SHP77 (cell line): ENCODE measurements around the gene NRCAM.

Source experiments
- DNase-seq, 2 experiments: peaks; one replicate each; lab custom pipeline; 2025; lab: John Stamatoyannopoulos, UW

The NRCAM gene

DNA sequence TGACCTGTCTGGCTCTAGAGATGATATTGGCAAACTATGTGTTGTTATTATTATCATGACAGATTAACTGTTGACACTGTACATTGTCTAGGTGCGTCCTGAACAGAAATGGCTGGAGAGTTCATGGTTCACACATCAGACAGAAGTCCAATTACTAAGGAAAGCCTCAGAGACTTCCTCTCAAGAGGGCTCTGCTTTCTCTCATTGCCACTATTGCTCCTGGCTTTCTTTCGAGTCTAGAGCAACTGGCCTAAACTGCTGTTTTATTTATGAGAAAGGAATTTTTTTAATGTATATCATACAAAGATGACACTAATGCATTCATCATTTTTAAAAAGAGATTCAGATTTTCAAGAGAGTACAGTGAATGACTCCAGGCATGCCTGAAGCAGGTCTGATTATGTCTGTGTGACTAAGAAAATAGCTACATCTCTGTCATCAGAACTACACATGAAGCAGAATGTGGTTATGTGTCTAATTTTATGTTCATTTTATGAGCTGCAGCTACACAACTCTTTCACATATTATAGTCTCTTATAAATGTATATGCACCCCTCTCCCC is 30.4 kb downstream of the NRCAM start:
- no peak for DNase-seq

DNA sequence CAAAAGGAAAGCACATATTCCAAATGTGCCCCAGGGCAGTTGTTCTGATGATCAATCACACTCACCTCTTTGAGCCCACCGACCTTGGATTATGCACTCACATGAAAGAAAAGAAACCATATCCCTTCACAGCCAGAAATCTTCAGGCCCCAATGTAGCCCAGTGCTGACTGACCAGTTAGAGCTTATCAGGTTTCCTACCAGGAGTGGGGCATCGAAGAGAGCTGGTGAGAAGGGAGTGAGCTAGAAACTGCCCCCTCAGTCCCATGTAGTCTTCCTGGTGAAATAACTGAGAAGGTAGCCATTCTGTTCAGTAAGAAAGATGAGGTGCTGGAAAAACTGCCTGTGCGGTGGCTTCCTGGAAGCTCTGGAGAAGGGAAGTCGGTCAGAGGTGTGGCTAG is 32.2 kb downstream of the NRCAM start:
- DNase-seq = no peak

DNA sequence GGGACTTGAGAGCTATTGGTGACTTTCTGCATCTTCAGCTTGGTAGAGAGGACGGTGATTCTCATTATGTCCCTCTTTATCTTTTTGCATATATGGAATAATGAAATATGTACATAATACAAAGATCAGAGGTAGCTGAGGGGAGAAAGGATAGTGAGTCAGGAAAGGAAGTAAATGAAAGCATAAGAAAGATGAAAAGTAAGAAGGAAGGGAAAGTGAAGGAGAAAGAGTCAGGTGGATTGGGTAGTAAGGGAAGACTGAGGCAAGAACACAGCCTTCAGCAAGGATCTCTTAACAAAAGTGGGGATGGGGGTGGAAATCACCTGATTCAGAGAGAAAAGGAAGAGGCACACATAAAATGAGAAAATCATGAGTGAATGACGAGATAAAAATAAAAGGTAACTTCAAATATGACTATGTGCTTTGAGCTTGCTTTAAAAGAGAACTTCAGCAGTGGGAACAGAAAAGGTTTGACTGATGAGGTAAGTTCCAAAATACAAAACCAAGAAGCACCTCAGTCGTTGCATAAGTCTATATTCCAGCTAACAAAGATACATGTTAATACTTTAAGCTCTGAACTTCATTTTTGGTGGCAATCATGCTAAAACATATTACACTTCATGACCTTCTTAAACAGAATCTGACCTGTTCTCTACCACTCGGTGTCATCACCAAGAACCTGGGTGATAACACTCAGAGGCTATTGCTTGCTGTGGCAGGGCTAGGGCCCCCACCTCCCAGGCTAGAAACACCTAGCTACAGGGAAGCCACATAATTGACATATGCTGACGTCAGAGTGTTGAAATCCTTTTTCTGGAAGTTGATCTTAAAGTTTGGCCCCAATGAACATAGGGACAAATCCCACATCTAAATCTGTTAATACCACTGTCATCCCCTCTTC is 32.9 kb downstream of the NRCAM start:
- DNase-seq = no peak

DNA sequence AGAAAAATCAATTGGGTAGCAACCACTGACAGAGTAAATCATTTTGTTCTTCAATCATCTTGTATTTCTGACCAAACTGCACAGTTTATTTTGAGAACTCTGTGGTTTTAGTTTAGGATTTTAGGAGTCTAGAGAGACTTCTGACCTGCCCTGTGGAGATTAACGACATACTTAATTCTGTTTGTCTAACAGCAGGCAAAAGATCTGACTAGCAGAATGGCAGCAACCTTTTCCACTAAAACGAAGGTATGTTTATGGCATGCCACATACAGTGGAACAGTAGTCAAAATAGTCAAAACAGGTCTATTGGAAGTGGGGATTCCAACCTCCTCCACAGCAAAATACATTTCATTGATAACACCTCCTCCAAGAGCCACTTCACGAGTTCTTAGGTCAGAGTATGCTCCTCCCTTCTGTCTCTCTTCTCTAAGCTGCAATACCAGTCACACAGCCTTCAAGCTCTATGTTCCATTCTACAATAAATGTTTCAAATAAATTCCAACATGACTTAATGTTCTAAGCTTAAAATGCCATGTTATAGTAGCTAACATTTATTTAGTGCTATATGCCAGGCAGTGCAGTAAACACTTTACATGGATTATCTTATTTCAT is 34.4 kb downstream of the NRCAM start:
- DNase-seq = no peak

DNA sequence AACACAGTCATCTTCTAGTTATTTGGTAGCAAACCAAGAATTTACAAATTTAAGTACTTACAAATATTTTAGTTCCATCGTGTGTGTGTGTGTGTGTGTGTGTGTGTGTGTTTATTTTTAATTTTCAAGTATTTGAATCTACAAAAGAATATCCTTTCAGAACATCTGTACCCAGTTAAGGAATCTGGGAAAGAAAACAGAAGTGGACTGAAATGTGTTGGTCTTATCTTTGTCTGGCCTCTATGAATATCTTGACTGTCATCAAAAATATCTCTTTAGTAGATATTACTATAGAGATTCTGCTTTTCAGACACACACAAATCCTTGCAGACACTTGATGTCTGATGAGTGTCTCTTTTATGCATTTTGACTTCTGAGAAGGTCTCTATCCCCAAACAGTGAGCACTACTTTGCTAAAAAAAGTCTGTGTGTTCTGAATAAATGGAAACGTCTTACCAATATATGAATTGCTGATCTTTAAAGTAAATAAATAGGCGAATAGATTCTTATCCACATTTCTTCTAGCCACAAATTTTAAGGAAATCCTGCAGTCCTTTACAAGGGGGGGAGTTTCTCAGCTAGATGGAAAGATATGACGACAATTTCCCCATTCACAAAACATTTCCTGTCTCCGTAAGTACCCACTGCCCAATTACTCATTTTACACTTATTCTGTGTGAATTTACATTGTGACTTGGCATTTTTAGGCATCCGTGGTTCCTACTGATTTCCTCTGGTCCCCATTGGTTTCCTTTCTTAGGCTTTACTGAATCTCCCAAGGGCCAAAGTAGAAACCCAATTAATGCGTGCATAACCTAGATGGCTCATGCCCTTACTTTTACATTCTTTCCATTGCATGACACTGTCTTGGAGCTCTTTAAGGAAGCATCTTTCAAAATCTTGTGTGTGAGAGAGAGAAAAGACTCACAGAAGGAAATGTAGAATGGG is 36.0 kb downstream of the NRCAM start:
- DNase-seq = no peak

DNA sequence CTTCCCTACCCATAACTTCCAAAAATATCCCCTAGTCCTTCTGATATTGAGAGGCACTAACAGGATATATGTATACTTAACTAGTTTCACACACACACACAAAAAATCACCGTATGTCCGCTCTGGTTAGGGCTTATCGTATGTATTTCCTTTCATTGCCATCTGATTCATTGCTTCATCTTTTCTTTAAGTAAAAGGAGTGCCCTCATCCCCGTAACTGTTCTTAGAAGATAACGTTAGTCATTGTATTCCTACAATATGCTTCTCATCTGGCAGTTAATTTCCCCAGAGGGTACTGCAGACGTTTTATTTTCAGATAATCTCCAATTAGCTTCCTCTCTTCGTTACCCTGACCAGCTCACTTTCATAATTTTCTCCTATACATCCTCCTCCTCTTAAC is 37.3 kb downstream of the NRCAM start:
- DNase-seq = no peak

DNA sequence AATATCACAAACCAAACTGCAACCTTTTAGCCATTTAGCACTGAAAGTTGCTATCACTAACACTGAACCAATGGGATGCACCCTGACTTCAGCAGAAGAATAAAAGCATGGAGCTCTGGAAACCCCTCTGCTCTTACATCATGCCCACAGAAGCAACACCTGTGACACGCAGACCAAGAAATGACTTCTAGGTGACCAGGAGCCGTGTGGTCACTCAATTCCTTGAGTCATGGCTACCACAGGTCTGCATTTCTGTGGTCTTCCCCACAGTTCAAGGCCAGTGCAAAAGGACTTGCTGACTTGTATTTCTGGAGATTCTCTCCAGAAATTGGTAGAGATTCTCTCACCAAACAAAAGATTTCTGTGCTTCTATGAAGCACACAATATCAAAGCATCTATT is 38.3 kb downstream of the NRCAM start:
- DNase-seq = no peak

DNA sequence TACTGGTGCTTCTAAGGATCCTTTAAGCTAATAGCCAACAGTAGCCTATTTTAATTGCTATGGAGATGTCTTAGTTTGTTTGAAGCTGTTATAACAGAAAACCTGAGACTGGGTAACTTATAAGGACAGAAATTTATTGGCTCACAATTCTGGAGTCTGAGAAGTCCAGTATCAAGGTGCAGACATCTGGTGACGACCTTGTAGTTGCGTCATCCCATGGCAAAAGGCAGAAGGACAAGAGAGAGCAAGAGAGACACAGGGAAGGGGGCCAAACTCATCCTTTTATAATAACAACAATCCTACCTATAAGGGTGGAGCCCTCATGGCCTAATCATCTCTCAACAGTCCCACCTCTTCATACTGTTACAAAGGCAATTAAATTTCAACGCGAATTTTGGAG is 39.1 kb downstream of the NRCAM start:
- DNase-seq = peak; percentile 25 to 32

DNA sequence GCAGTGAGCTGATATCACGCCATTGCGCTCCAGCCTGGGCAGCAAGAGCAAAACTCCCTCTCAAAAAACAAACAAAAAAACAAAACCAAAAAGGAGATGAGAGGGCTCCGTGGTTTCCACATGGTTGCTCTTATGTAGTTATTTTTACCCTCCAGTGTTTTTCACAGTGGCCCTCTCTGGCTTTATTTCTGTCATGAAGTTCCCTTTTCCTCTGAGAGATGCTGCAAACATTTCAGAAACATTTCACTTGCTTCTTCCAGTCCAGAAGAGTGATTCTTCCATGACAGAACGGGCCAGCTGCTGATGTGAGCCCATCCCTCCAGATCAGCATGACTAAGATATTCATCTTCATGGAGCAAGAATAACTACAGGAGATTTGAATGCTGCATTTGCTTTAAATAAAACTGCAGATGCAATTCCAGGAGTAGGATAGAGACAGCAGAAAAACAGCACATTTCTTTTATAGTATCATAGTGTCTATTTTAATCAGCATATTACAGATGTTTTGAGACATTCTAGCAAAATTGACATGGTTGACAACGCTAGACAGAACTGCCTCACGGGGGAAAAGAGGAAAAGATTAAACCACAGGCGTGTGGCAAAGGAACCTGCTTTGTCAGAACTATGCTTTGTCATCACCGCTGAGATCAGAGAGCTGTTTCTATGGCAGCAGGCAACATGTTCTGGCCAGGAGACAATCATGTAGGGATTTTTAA is 40.3 kb downstream of the NRCAM start:
- peak; percentile 55 to 67 for DNase-seq

DNA sequence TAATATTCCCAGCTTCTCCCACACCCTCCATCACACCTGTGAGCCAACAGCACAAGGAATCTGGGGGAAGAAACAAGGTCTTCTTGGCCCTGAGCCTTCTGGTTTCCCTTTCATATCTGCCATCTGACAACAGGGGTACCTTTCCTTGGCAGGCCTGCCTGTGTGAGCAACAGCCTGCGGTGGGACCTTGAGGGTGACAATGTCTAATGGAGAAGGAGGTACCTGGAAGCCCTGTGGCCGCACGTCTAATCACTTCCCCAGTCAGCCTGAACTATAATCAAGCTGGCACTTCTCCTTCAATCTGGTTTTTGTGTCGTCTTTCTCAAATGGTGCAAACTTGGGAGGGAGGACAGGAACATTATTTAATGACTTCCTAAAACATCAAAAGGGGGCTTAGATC is 41.2 kb downstream of the NRCAM start:
- DNase-seq = no peak

DNA sequence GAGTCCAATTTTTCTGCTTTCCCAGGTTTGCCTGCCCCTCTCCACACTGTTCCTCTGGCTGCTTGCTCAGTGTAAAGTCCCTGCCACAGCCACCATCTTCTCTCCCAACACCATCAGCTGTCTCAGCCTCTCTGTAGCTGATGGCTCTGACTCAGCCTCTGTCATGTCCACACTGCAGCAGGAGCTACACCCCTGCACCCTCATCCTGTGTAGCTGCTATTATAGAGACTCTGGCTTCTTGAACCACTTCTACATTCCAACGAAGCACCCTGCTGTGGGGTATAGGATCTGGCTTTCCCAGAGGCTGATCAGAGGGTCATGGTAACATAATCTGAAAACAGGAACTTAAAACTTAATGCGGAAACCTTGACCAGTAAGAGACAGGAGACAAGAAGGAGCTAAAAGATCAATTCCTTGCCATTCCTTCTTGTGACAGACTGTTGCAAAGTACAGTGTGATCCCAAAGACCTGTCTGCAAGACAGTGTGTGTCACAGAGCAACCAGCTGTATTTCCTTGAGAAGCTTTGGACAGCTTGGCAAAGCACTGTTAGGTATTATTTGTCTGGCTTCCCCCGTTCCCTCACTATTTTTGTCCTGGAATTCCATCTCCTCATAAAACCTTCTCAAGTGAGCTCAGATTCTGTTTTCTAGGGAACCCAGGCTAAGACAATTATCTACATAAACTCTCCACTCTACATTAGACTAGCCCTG is 42.3 kb downstream of the NRCAM start:
- no peak for DNase-seq

DNA sequence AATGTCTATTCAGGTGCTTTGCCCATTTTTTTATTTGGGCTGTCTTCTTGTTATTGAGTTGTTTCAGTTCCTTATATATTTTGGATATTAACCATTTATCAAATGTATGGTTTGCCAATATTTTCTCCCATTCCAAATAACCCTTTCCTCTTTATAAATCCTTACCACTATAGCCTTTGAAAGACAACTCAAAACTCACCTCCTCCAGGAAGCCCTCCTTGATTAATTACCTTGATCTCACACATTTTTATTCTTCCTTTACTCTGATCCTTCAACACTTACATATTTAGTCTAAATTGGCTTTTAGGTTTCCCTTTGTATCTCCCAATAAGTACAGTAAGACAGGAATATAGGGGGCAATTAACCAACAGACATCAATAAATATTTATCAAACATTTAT is 42.9 kb downstream of the NRCAM start:
- DNase-seq = no peak

DNA sequence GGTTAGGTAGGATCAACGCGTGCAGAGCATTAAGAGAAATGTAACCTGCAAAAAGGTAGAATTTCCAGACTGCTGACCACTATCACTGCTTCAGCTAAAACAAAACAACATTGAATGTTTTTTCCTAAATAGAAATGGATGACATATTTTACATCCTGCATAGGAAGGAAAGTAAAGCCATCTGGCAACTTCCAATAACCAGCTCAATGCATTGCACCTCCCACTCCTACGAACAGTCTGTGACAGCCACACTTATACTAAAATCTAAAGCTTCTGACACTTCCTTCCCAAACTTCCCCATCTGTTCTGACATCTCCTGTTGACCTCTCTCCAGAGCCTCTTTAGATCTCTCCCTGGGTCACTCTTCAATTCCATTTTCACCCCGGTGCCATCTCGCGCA is 47.1 kb downstream of the NRCAM start:
- DNase-seq = no peak

DNA sequence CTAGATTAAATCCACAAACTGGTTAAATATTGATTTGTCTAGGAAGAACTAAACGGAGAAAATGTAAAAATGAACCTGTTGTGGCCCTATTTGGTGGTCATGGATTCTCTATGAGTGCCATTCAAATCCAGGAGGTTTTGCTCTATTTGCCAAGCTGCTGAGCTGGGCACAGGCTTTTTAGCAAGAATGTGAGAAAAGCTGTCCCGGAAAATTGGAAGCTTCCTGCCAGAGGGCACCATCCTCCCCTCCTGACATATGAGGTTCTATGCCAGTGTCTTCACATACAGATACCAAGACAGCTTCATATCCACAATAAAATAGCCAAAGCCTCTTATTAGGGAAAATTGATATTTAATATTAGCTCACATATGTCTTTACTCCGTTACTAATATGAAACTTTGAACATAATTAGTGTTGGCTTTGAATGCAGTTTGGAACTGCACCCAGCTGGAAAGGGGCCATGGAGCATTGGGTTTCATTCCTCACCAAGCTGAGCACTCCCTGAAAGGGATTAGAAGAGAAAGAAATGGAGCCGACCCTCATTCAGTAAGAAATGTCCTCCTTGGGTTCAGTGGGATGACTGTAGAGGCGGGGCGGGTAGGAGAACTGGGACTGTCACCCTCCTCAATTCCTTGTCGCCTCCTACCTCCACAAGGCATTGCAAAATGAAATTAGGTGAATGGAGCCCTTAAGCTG is 47.8 kb downstream of the NRCAM start:
- no peak for DNase-seq

DNA sequence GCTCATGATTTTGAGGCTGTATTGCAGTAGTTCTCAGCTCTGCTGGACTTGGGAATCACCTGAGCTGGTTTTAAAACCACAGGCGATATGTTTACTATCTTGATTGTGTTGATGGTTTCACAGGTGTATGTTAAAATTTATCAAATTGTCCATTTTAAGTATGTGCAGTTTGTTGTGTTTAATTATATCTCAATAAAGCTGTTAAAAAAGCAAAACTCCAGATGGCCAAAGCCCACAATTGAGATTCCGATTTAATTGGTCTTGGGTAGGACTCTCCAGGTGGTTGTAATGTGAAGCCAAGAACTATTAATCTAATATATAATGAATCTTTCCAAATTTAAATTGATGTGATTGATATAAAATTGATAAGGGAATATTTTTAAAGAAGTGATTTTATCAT is 48.6 kb downstream of the NRCAM start:
- no peak for DNase-seq

DNA sequence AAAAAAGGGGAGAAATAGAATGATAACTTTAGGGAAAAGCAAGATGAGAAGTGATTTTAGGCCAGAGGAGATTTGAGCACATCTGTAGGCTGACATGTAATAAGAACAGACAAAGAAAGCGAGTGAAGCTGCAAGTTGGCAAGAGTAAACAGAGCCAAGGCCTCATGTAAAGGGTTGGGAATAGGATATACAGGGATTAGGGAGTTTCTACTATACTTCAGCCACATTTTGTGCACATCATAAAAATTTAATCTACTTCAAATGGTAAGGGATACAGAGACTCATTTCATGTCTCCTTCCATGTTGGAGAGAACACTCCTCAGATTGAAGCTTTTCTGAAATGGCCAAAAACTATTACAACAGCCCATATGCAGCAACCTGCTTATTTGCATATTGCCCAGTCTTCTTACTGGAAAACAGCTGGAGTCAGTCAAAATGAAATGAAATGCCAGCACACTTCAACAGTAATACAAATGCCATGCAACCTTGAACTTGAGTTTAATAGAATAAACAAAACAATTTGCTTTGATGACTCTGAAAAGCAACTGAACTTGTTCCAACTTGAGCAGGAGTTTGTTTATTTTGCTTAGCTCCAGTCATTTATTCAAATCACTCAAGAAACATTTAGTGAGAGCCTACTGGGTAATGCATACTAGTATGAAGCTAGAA is 49.9 kb downstream of the NRCAM start:
- no peak for DNase-seq

DNA sequence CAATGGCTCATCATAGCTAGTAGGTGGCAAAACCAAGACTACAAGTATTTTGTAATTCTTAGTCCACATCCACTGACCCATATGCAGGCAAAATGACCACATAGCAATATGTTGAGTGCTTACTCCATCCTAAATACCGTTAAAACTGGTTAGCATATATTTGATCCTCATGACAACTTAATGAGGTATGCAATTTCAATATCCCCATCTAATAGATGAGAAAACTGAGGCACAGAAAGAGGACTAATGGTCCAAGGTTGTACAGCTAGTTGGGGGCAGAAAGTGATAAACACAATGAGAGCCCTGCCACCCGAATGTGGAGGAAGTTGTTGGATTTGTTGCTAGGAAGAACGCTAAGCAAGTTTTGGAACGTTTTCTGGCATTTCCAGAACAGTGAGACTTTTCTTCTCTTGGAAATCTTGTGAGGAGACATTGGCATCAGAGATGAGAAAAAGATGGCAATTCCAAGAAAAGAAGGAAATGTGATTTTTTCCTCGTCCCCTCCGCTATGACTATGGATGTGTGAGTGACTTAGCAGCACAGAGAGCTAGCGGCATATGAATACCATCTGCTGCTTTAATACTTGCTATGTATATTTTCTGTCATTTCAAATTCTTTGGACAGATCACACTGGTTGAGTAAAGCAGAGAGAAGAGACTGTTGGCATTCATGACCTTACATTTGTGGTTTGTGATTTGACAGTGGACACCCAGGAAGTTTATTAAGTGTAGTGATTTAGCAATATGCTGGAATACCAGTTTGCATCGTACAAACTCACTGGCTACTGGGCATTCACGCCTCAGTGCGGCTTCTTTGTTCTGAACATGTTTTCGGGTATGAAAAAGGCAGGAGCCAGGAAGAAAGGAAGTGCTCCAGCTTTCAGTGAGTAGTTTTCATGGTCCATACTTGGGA is 51.5 kb downstream of the NRCAM start:
- no peak for DNase-seq

DNA sequence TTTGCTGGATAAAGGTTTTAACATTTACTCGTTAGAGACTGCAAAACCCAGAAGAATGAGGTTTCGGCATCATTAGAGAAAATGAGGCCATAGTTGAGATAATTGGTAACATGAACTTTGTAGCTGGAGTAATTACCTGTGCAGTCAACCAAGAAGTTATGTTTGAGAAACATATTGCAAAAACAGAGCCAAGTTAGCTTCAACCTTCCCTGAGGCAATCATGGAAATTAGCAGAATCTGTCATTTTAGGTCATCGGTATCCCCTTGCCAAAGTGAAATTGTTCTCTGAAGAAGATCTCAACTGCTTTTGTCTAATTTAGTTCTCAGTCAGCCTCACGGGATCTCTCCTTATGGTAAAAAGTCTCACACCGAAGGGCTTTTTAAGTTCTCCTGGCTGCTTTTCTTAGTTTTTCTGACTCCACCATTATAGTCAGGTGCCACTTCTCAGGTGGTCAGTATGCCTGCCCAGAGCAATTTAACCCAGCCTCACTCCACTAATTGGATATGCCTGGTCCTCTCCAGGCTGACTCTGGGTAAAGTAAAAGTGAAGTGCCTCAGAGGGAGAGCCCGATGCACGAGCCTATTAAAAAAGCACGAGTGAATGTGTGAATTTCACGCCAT is 52.5 kb downstream of the NRCAM start:
- no peak for DNase-seq
